SK-N-MC (cell line): ENCODE results near the gene FAF2.

Source experiments
- DNase-seq: peaks from one replicate; pipeline ENCODE4 v3.0.0-alpha.2; 2011; ENCODE audit warnings: low read depth, low spot score
- H3K27ac ChIP-seq: fragments of 200-600 bp; sonication (generic); 2 replicates; pipeline ENCODE4 v1.5.1; 2016; ENCODE audit warnings: mixed run types
- H3K36me3 ChIP-seq: fragments of 200-600 bp; sonication (generic); 2 replicates; pipeline ENCODE4 v1.6.1; 2017; ENCODE audit warnings: antibody characterized with exemption, low read length, mixed read lengths; ENCODE audit not compliant: insufficient read depth
- H3K4me3 ChIP-seq: fragments of 200-600 bp; sonication (generic); 2 replicates; pipeline ENCODE4 v1.5.1; 2016
- H3K9ac ChIP-seq: fragments of 200-600 bp; sonication (generic); 2 replicates; pipeline ENCODE4 v1.8.0; 2017; ENCODE audit warnings: mixed run types, mixed read lengths; ENCODE audit not compliant: insufficient read length
- H3K9me3 ChIP-seq: fragments of 200-600 bp; sonication (generic); 2 replicates; pipeline ENCODE4 v1.6.1; 2017; ENCODE audit warnings: low read depth, mild to moderate bottlenecking, antibody characterized with exemption, low read length, moderate library complexity, mixed read lengths
- EZH2 ChIP-seq: fragments of 200-600 bp; sonication (generic); IDR thresholded peaks from one replicate; pipeline ENCODE4 v1.6.1; 2017; ENCODE audit warnings: antibody characterized with exemption
- FOXP2 ChIP-seq: optimal IDR thresholded peaks from 2 replicates; pipeline ENCODE3; 2011; ENCODE audit warnings: mild to moderate bottlenecking, moderate library complexity; ENCODE audit not compliant: insufficient read depth; ENCODE audit errors: extremely low read length, control extremely low read depth
- POLR2AphosphoS5 ChIP-seq: IDR thresholded peaks from 2 replicates; pipeline ENCODE4 v1.6.1; 2012; ENCODE audit warnings: mild to moderate bottlenecking, low read depth, low read length, borderline replicate concordance

Gene FAF2

GRCh38 chr5:176500511-176500910 is 52.3 kb downstream of the FAF2 start:
- no peak overlapping the region for H3K4me3 ChIP-seq
- no peak overlapping the region for H3K27ac ChIP-seq
- no peak overlapping the region for H3K9ac ChIP-seq
- no peaks in the 10 kb centered on the region for H3K9me3 ChIP-seq
- no peak for DNase-seq
- TF ChIP-seq EZH2 (no peak), POLR2AphosphoS5 (no peak), FOXP2 (no peak)
- H3K36me3 ChIP-seq = peaks cover 90% of the 10 kb centered on the region

GRCh38 chr5:176501333-176501732 is 53.1 kb downstream of the FAF2 start:
- H3K36me3 ChIP-seq = peaks cover 86% of the 10 kb centered on the region
- no peak for TF ChIP-seq EZH2
- no peak for TF ChIP-seq FOXP2
- no peak for TF ChIP-seq POLR2AphosphoS5
- DNase-seq = no peak

GRCh38 chr5:176503496-176503895 is 55.3 kb downstream of the FAF2 start:
- Histone ChIP-seq H3K9me3 (no peaks in the 10 kb centered on the region), H3K27ac (no peak overlapping the region), H3K4me3 (no peak overlapping the region), H3K9ac (no peak overlapping the region), H3K36me3 (peaks cover 85% of the 10 kb centered on the region)
- TF ChIP-seq EZH2 (no peak), POLR2AphosphoS5 (no peak), FOXP2 (no peak)
- no peak for DNase-seq

More at GRCh38 chr5:176501333-176501732, 53.1 kb downstream of the FAF2 start:
- Histone ChIP-seq H3K4me3 (no peak overlapping the region), H3K9me3 (no peaks in the 10 kb centered on the region), H3K9ac (no peak overlapping the region), H3K27ac (no peak overlapping the region)

GRCh38 chr5:176507911-176508310 is 59.7 kb downstream of the FAF2 start:
- peaks cover 56% of the 10 kb centered on the region for H3K36me3 ChIP-seq
- H3K9ac ChIP-seq = no peak overlapping the region
- H3K4me3 ChIP-seq = no peak overlapping the region
- no peak overlapping the region for H3K27ac ChIP-seq
- H3K9me3 ChIP-seq = no peaks in the 10 kb centered on the region
- DNase-seq = no peak
- no peak for TF ChIP-seq POLR2AphosphoS5
- no peak for TF ChIP-seq FOXP2
- no peak for TF ChIP-seq EZH2

GRCh38 chr5:176508603-176509002 is 60.4 kb downstream of the FAF2 start:
- TF ChIP-seq EZH2 (no peak), FOXP2 (no peak), POLR2AphosphoS5 (no peak)
- H3K4me3 ChIP-seq = no peak overlapping the region
- no peak overlapping the region for H3K9ac ChIP-seq
- no peak for DNase-seq
- no peak overlapping the region for H3K27ac ChIP-seq
- H3K9me3 ChIP-seq = no peaks in the 10 kb centered on the region
- H3K36me3 ChIP-seq = peaks cover 49% of the 10 kb centered on the region

- TF ChIP-seq POLR2AphosphoS5 = no peak
- TF ChIP-seq EZH2 = no peak
- TF ChIP-seq FOXP2 = no peak
Observed at GRCh38 chr5:176513788-176514187, 65.6 kb downstream of the FAF2 start.

GRCh38 chr5:176514244-176514950 is 66.2 kb downstream of the FAF2 start:
- no peaks in the 10 kb centered on the region for H3K9me3 ChIP-seq
- DNase-seq = no peak
- no peak overlapping the region for H3K9ac ChIP-seq
- no peak overlapping the region for H3K27ac ChIP-seq
- TF ChIP-seq POLR2AphosphoS5 = no peak
- TF ChIP-seq FOXP2 = no peak
- no peak for TF ChIP-seq EZH2
- H3K36me3 ChIP-seq = peaks cover 3% of the 10 kb centered on the region; the same call in 1 of the 2 replicates
- no peak overlapping the region for H3K4me3 ChIP-seq

More at GRCh38 chr5:176513788-176514187, 65.6 kb downstream of the FAF2 start:
- H3K9ac ChIP-seq = no peak overlapping the region
- H3K4me3 ChIP-seq = no peak overlapping the region
- DNase-seq = no peak
- H3K9me3 ChIP-seq = no peaks in the 10 kb centered on the region
- peaks cover 9% of the 10 kb centered on the region for H3K36me3 ChIP-seq
- H3K27ac ChIP-seq = no peak overlapping the region

GRCh38 chr5:176515396-176515795 is 67.2 kb downstream of the FAF2 start:
- Histone ChIP-seq H3K9me3 (no peaks in the 10 kb centered on the region), H3K9ac (no peak overlapping the region), H3K4me3 (no peak overlapping the region), H3K27ac (no peak overlapping the region), H3K36me3 (no peaks in the 10 kb centered on the region)
- no peak for DNase-seq
- TF ChIP-seq EZH2 = no peak
- no peak for TF ChIP-seq FOXP2
- TF ChIP-seq POLR2AphosphoS5 = no peak
